HG03460 (cell line): Measurements from ENCODE around the gene DNAJB4.
"Not testable (repeated sequence)": the region's sequence is repeated elsewhere in the genome, so short reads cannot be mapped to it uniquely, and the experiment has no call there.

Experiments used
- ATAC-seq: cut with Tn5 transposase; IDR thresholded peaks from one replicate; pipeline ENCODE4 v1.9.1; 2021; ENCODE audit not compliant: unreplicated experiment

The DNAJB4 gene

DNA sequence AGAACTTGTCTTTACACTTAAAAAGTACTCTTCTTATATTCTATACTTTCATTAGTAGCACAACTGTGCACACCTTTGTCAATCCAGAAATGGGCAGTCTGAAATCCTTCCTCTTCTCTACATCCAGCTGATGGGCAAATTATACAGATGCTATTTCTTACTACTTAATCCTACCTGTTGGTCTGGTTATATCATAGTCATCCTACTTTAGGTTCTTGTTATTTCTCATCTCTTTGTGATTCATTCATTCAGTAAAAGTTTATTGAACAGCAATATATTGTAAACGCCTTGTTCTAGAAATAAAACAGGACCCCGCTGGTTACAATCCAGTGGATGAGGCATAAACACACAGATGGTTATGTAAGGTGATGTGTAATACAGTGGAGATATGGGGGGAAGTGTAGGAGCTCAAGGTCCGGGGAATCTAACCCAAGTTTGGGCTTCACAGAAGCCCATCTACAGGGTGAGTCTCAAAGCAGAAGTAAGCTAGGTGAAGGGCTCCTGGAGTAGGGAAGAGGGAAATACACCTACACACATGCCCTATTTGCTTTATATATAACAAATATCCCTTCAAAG, 14.0 kb upstream of the DNAJB4 start:
- no peak for ATAC-seq

DNA sequence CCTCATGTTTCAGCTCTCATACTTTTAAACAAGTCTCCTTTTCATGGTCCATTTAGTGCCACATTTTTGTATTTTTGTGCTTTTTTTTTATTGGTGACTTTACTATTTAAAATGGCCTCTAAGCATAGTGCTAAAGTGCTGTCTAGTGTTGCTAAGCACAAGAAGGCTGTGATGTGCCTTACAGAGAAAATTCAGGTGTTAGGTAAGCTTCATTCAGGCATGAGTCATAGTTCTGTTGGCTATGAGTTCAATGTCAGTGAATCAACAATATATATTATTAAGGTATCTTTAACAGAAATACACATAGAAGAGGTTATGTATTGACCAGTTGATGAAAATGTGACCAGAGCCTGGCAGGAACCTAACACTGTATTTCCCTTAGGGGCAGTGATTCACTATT, 13.1 kb upstream of the DNAJB4 start:
- ATAC-seq: no peak

DNA sequence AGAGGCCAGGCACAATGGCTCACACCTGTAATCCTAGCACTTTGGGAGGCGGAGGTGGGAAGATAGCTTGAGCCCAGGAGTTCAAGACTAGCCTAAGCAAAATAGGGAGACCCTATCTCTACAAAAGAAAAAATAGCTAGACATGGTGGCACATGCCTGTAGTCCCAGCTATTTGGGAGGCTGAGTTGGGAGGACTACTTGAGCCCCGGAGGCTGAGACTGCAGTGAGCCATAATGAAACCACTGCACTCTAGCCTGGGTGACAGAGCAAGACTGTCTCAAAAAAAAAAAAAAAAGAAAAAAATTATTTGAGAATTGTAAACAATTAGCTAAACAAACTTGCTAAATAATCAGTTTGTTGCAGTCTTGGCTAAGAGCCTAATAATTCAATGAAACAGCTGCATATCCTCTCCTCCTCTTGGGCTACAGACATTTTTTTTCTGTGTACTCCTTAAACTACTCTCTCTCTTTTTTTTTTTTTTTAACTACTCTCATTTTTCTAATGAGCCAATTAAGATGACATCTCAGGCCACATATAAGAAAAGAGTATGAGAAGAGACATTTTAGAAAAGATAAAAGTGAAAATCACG, 10.5 kb upstream of the DNAJB4 start:
- no peak for ATAC-seq

DNA sequence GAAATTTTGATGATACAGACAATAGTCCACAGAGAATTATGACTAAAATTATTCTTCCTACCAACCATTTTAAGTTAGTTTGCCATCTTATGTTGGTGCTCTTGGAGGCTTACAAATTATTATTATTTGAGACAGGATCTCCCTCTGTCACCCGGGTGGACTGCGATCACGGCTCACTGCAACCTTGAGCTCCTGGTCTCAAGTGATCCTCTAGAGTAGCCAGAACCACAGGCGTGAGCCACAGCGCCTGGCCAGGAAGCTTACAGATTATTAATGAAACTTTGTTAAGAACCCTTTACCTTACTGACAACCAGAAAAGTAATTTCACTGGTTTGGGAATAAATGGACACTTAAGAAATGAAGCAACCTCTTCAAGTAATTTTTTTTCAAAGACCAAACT, 8.0 kb upstream of the DNAJB4 start:
- ATAC-seq: no peak

DNA sequence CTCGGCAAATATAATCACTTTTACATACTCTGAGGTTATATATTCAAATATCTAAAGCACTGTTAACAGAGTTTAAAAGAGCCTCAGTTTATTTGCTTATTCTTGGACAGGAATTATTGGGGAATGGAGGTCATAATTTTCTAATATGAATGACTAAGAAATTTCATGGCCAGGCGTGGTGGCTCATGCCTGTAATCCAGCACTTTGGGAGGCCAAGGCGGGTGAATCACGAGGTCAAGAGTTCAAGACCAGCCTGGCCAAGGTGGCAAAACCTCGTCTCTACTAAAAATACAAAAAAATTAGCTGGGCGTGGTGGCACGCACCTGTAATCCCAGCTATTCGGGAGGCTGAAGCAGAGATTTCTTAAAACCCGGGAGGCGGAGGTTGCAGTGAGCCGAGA, 4.2 kb upstream of the DNAJB4 start:
- not testable (repeated sequence) for ATAC-seq

DNA sequence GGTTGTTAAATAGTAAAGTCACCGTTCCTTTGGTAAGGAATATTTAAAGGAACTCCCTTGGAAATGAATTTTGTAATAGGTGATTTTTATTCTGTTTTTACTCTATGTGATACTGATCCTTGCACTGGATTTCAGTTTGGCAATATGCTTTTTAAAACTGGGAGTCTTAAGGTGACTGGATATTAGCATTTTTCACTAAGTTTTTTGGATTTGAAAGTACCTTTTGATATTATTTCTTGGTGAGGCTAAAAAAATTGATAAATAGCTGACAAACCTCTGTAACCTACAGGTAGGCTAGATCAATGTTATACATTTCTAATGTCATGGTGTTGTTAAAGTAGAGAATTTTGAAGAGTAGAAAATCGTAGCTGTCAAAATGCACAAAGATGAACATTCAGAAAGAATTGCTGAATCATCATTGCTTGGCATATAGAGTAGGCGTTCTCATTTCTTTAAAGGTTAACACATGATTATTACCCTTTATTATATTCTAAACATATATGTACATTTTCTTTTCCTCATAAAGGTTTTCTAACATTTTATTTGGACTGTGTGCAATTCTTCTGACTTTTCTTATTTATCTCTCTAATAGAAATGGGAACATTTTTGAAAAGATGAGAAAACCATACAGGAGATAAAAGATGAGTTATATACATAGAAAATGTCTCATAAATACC, 1.5 kb upstream of the DNAJB4 start:
- ATAC-seq: no peak

DNA sequence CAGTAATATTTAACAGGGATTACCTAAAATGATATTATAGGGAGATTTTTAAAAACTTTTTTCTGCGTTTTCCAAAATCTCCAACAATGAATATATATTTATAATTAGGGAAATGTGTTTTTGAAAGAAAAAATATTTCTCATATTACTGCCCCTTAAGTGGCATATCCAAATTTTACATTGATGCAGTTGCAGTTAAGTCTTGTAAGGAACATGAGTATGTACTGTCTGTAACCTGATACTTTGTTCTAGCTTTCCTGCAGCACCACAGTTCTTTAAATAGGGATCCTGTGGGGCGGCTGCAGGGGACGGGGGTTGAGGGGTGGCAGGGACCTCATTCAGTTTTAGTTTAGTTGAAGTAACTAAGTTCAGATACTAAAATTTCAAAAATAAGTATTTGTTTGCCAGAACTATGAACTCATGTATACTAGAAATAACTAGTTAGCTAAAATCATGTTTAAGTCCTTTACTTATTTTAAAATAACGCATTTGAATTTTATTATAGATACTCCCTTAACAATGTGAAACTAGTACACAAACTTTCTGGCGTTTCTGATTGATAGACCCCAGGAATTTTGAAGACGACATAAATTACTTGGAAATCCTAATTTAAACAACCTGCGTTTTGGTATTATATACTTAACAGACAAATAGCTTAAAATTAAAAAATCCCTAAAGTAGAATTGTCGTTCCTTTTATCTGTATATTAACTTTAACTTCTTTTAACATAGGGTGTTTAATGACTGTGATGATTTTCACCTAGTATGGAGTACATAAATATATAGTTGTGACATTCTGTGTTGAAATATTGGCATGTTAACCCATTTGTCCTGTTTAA, 639 bp upstream of the DNAJB4 start:
- ATAC-seq: peak; percentile 44

DNA sequence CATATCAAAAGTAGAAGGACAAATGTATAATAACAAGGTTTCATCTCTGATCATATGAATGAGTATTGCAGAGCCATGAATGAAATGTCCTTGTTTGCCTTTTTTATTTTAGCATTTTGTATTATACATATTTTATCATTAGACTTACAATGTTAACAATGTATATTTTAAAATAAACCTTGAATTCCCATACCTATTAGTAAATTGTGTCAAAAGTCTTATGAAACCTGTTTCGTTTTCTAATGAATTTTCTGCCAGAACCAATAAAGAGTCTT, 646 bp downstream of the DNAJB4 start:
- no peak for ATAC-seq

DNA sequence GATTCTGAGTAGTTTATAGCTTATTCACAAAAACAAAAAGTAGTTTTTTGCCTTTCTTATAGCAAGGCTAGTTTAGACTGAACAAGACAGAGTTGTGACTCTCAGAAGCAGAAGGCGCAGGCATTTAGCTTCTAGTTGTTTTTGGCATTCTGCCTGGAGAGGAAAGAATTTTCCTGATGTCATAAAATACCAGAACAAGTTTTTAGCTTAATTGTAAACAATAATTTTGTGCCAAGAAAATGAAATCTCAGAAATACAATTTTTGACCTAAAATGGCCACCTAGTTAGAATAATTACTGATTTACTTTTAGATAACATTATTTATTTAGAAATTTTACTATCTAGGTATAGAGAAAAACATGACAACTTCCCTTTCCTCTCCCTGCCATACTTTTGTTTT, 1.0 kb downstream of the DNAJB4 start:
- ATAC-seq: no peak

DNA sequence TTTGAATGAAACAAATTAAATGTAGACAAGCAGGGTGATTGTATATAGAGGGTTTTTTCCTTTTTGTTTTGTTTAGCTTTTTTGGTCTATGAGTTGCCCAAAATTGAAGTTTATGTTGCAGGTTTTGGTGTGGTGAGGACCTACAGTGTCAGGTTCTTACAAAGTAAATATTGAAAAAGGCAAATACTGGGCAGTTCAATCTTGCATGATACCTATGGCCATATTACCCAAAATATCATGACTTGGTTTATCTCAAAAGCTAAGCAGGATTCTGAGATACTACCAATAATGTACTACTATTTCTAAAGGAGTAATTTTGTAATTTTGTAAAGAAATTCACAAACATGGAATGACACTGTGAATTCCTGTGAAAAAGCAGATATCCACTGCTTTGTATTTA, 1.8 kb downstream of the DNAJB4 start:
- ATAC-seq: no peak

DNA sequence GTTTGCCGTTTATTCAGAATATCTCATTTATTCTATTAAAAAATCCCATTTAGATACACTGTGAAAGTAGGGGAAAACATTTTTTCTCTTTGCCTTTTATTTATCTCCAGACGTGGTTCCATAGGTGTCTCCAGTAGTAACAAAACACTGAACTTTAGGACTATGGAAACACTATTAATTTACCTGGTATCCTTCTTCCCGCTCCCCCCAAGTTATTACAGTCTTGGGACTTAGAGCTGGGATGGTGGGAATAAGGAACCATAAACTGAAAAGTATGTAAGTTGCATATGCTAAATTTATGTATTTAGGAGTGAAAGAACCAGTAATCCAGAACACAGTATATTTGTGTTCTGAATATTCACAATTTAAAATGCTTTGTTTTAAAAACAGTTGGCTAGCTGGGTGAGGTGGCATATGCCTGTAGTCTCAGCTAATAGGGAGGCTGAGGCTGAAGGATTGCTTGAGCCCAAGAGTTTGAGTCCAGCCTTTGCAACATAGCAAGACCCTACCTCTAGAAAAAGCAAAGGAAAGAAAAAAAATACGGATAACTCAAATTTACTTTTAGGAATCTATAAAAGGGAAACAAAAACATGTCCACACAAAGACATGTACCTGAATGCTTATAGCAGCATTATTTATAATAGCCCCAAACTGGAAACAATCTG, 3.1 kb downstream of the DNAJB4 start:
- ATAC-seq: no peak

DNA sequence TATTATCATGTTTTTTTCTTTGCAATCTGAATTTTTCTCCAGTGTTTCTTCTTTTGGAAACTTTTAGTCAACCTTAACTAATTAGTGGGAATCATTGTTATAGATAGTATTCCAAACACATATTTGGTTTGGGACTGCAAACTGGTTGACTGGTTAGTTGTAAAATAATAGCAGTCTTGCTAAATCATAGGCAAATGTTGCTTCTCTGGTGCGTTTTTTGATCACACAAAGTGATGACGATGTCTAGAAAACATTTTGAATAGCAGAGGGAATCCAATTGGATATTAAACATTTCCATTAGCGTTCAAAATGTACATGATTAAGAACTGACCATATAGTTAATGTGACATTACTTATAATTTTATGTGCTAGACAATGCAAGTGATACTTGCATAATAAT, 4.5 kb downstream of the DNAJB4 start:
- no peak for ATAC-seq

DNA sequence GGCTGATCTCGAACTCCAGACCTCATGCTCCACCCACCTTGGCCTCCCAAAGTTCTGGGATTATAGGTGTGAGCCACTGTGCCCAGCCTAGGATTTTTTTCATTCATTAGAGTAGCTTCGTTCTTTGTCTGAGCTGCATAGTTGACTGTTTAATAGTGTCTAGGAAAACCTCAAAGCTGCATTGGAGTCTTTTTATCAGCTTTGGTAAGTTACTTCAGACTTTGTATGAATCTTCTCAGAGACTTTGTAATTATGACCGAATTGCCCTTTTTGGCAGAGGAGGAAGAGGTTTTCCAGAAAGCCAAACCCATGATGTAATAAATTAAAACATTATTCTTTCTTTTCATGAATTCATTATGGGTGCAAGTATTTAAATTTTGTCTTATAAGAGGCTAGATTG, 5.1 kb downstream of the DNAJB4 start:
- ATAC-seq: no peak

DNA sequence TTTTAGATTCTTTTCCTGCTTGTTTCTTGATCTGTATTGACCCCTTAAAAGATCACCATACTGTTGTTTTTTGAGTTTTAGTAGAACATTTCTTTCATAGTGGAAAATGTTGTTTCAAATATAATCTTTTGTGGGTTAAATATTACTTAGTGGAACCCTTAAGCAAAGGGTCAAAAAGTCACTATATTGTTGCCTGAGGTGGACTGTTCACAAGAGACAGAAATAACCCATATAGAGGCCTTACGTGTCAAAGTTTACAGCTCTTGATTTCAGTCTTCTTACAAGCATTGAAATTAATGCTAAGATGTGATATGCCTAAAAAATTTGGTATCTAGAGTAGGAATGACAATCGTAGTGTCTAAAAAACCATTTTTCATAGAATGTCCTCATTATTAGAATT, 6.3 kb downstream of the DNAJB4 start:
- ATAC-seq: no peak

DNA sequence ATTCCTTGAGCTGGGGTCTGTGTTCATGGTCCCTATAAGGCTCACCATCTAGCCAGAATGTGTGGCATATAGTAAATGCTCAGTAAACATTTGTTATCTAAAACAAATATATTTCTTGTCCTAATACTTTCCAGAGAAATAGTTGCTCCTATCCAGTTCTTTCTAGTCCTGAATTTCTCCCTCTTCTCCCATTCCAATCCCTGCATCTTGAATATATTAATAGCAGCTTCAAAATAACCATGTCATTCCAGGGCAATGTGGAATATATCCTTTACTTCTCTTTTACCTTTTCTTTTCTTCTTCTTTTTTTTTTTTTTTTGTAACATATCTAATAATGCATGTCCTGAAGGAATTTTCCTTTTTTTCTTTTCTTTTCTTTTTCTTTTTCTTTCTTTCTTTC, 10.4 kb downstream of the DNAJB4 start:
- no peak for ATAC-seq

DNA sequence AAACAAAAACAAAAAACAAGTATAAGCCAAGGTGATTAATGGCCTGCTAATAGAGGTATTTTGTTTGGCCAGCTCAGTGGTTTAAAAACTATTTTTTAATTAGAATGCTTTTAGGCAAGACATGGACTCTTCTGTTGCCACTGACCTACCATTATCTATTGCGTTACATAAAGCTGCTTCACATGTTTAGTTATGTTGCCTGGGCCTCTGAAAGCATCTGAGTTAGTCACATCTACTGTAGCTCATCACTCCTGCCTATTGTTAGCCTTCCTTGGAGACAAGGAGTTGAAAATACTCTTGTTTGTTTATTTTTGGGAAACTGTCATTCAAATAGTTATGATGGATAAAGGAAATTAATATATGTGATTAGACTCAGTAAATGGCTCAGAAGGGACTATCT, 14.3 kb downstream of the DNAJB4 start:
- ATAC-seq: no peak

DNA sequence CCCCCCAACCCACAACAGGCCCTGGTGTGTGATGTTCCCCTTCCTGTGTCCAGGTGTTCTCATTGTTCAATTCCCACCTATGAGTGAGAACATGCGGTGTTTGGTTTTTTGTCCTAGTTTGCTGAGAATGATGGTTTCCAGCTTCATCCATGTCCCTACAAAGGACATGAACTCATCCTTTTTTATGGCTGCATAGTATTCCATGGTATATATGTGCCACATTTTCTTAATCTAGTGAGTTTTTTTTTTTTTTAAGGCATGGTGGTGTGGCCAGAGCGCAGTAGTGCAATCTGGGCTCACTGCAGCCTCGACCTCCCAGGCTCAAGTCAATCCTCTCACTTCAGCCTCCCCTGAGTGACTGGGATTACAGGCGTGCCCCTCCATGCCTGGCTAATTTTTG, 16.4 kb downstream of the DNAJB4 start:
- ATAC-seq: not testable (repeated sequence)

DNA sequence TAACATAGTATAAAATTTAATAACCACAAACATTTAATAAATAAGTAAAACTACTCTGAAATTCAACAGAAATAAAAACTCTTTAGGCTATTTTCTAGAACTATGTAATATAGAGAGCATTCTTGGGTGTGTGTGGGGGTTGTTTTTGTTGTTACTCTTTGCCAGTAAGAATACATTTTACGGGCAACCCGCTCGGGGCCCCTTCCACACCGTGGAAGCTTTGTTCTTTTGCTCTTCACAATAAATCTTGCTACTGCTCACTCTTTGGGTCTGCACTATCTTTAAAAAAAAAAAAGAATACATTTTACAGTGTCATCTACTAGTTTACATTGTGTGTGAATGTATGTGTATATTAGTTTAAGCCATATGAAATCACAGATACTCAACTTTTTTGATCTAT, 25.1 kb downstream of the DNAJB4 start:
- no peak for ATAC-seq

DNA sequence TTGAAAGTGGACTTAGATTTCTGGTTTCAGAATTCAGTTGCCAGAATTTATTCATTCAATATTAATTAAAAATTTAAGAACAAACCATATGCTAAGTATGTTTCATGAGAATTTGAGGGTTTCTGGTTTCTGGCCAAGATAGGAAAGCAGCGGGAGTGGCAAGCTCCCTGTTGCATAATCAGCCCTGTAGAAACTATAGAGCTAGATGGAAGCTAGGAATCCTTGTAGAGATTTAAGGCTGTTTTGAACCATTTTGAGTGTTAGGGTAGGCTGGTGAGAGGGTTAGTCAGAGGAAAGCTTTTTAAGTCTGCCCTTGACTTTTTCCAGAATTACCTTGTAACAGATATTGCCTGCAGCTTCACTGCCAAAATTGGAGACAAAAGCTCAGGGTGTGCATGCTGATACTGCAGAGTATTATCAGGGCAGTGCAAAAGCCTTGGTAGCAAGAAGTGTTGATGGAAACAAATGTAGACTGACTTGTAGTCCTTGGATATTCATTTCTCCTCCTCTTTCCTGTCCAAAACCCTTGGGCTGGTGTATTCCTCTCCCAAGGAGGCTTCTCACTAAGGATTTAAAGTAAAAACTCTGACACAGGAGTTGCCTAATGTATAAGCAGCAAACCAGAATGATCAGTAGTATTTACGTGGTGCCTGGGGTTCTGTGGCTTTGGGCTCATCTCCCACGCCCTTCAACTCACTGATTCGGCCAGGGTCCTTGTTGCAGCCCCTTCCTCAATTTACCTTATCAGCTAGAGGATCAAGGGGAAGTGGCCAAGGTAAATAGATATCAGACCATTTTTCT, 28.5 kb downstream of the DNAJB4 start:
- ATAC-seq: no peak

DNA sequence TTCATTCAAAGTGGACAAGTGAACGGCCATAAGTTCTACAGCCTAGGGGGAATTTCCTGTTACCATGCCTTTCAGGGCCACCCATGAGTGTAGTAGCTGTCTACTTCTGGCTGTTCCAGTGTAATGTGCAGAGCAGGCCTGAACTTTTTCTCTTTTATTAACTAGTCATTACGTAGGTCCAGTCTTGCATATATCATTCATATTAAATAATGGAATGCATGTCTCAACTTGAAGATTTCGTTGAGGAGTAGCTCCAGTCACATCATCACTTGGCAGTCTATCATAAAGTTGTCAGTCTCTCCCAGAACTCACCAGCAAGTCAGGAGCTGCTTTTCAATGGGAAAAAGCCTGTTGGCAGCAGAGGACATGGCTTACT, 29.0 kb downstream of the DNAJB4 start:
- no peak for ATAC-seq

DNA sequence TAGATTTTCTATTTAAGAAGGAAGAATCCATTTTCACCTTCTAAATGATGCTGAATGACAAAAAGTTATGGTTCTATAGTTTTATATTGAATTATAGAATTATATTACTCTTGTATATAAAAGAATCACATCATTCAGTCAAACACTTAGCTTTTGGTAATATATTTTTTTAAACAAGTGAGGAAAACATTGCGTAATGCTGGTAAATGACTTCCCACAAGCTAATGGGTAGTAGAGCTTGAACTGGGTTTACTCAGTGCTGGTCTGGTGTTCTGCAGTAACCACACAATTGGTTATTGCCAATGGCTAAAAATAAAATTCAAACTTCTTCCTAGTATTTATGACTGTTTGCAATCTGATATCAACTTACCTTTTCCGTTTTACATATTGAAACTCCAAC, 30.4 kb downstream of the DNAJB4 start:
- ATAC-seq: no peak
